GM23248 (cell line): ENCODE results near the gene BACE2. TPM values are rescaled to one million over a fixed set of nuclear protein-coding genes. Genes with fewer than 3 reads are reported as not detected.

Experiments
- DNase-seq: peaks from one replicate; pipeline ENCODE4 v3.0.0-alpha.2; 2015
- H2AFZ ChIP-seq: fragments of 200-600 bp; sonication (generic); 2 replicates; pipeline ENCODE4 v1.6.1; 2016; ENCODE audit warnings: antibody characterized with exemption
- H3F3A ChIP-seq: fragments of 200-600 bp; sonication (generic); 2 replicates; pipeline ENCODE4 v1.6.1; 2016; ENCODE audit warnings: mild to moderate bottlenecking, antibody characterized with exemption, mixed run types; ENCODE audit not compliant: insufficient read depth
- H3K27ac ChIP-seq: fragments of 200-600 bp; sonication (generic); 2 replicates; pipeline ENCODE4 v1.5.1; 2016; ENCODE audit warnings: mild to moderate bottlenecking
- H3K27me3 ChIP-seq: fragments of 200-600 bp; sonication (generic); replicated peaks from 2 replicates; pipeline ENCODE4 v1.6.1; 2016; ENCODE audit warnings: mild to moderate bottlenecking; ENCODE audit not compliant: insufficient read depth
- H3K36me3 ChIP-seq: fragments of 200-600 bp; sonication (generic); 2 replicates; pipeline ENCODE4 v1.6.1; 2016; ENCODE audit warnings: low read depth, mild to moderate bottlenecking
- H3K4me1 ChIP-seq: fragments of 200-600 bp; sonication (generic); 2 replicates; pipeline ENCODE4 v1.6.1; 2016; ENCODE audit warnings: mild to moderate bottlenecking; ENCODE audit not compliant: insufficient read depth
- H3K4me2 ChIP-seq: fragments of 200-600 bp; sonication (generic); one replicate; pipeline ENCODE4 v1.6.1; 2016; ENCODE audit warnings: mild to moderate bottlenecking; ENCODE audit not compliant: unreplicated experiment
- H3K4me3 ChIP-seq: fragments of 200-600 bp; sonication (generic); 2 replicates; pipeline ENCODE4 v1.5.1; 2016; ENCODE audit warnings: mild to moderate bottlenecking
- H3K79me2 ChIP-seq: fragments of 200-600 bp; sonication (generic); 2 replicates; pipeline ENCODE4 v1.6.1; 2016; ENCODE audit warnings: mild to moderate bottlenecking; ENCODE audit not compliant: insufficient read depth
- H3K9ac ChIP-seq: fragments of 200-600 bp; sonication (generic); 2 replicates; pipeline ENCODE4 v1.6.1; 2016; ENCODE audit warnings: mild to moderate bottlenecking
- H3K9me2 ChIP-seq: fragments of 200-600 bp; sonication (generic); 2 replicates; pipeline ENCODE4 v1.6.1; 2016; ENCODE audit warnings: mixed run types, mild to moderate bottlenecking, moderate library complexity; ENCODE audit not compliant: insufficient read depth
- H3K9me3 ChIP-seq: fragments of 200-600 bp; sonication (generic); one replicate; pipeline ENCODE4 v1.6.1; 2017; ENCODE audit warnings: low read depth
- H4K20me1 ChIP-seq: fragments of 200-600 bp; sonication (generic); 2 replicates; pipeline ENCODE4 v1.6.0; 2016; ENCODE audit not compliant: insufficient read depth
- EZH2 ChIP-seq: fragments of 200-600 bp; sonication (generic); IDR thresholded peaks from 2 replicates; pipeline ENCODE4 v1.6.1; 2018; ENCODE audit warnings: antibody characterized with exemption, mild to moderate bottlenecking; ENCODE audit not compliant: insufficient read depth, poor library complexity, severe bottlenecking
- EZH2phosphoT487 ChIP-seq: fragments of 200-600 bp; sonication (generic); IDR thresholded peaks from 2 replicates; pipeline ENCODE4 v1.6.1; 2018; ENCODE audit warnings: antibody characterized with exemption, moderate library complexity, mild to moderate bottlenecking, low read depth; ENCODE audit not compliant: insufficient read depth
- WGBS, 2 experiments: methylation state at CpG; one replicate each; pipeline ENCODE4 v1.1.6; 2015 to 2017; ENCODE audit warnings: low lambda C conversion rate in 2 of 2, low coverage in 1 of 2; ENCODE audit errors: missing lambda C conversion rate in 2 of 2; 5-methylcytosine and 5-hydroxymethylcytosine counted together
- in situ Hi-C: fragments of 300-500 bp; cut with MboI; formaldehyde crosslinking; loops from 2 replicates; pipeline ENCODE4 v1.15.0; 2020
- polyA plus RNA-seq: library from polyadenylated mRNA; unstranded; fragments of >200 nt; fragmentation: Nextera tagmentation; extraction: Ambion mirVana; gene quantifications from 2 replicates; pipeline ENCODE4 v1.2.1, GENCODE V29; 2016
- total RNA-seq: library from RNA; depleted of rRNA; stranded (reverse); fragments of >200 nt; shearing (Covaris generic); gene quantifications from 2 replicates; pipeline ENCODE4 v1.2.3, GENCODE V29; 2014

BACE2 gene
- total and polyA plus RNA-seq, 2 experiments from 2014 or later: 69.5 to 97.8 TPM

DNA sequence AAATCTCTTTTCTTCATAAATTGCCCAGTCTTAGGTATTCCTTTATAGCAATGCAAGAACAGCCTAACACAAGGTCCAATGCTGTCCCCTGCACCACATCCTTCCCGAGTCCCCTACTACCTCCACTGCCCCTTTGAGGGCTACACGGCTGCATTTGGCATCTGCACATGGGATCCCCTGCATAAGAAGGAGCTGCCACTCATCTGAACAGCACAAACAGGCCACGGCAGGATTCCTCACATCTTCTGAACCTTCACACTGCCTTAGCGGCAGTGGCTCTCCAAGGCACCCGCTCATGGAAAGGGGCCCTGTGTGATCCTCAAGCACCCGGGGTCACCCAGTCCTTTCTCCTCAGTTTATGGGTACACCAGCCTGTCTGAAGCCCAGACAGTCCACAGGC, 29.2 kb upstream of the BACE2 start:
- Histone ChIP-seq H4K20me1 (no peaks in the 10 kb centered on the region), H3K4me3 (no peak overlapping the region), H3K4me1 (peaks cover 23% of the 10 kb centered on the region), H3K27me3 (0 out of 2 replicates have a peak, but pooled peaks cover 6% of the 10 kb centered on the region), H2AFZ (no peak overlapping the region), H3K36me3 (no peaks in the 10 kb centered on the region), H3K9me3 (no peaks in the 10 kb centered on the region), H3K79me2 (no peaks in the 10 kb centered on the region), H3K9ac (no peak overlapping the region), H3K9me2 (no peaks in the 10 kb centered on the region), H3K4me2 (no peak overlapping the region), H3K27ac (no peak overlapping the region), H3F3A (peaks cover 7% of the 10 kb centered on the region; the same call in 1 of the 2 replicates)
- WGBS, 2 experiments: 70 to 73% methylated on average over 6 of the region's 6 CpGs
- no peak for TF ChIP-seq EZH2phosphoT487
- TF ChIP-seq EZH2: no peak
- DNase-seq: no peak
- in situ Hi-C loops: no loop called here

DNA sequence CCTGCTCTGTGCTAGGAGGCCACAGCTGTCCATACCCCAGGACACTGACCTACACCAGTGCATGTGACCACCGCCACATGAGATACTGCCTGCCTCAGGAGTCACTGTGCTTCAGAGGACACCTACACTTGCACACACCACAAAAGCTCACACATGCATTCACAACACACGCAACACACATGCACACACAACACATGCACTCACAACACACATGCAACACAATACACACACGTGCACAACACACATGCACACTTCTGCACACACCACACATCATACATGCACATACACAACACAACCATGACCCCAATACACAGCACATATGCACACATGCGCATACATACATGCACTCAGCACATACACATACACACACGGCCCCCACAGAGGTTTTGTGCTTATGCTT, 28.7 kb upstream of the BACE2 start:
- Histone ChIP-seq H3K4me3 (no peak overlapping the region), H3K27me3 (0 out of 2 replicates have a peak, but pooled peaks cover 6% of the 10 kb centered on the region), H4K20me1 (no peaks in the 10 kb centered on the region), H3F3A (peaks cover 7% of the 10 kb centered on the region; the same call in 1 of the 2 replicates), H3K79me2 (no peaks in the 10 kb centered on the region), H3K9me3 (no peaks in the 10 kb centered on the region), H3K4me1 (peaks cover 20% of the 10 kb centered on the region), H3K4me2 (no peak overlapping the region), H2AFZ (no peak overlapping the region), H3K9ac (no peak overlapping the region), H3K9me2 (no peaks in the 10 kb centered on the region), H3K36me3 (no peaks in the 10 kb centered on the region), H3K27ac (no peak overlapping the region)
- in situ Hi-C loops: no loop called here
- TF ChIP-seq EZH2phosphoT487: no peak
- no peak for TF ChIP-seq EZH2
- WGBS, 2 experiments: 59 to 66% methylated on average over 5 of the region's 5 CpGs
- DNase-seq: no peak

GRCh38 chr21:41139951-41140350, 28.0 kb upstream of the BACE2 start:
- no peak overlapping the region for H2AFZ ChIP-seq
- H3K4me1 ChIP-seq: peaks cover 20% of the 10 kb centered on the region
- H3K4me3 ChIP-seq: no peak overlapping the region
- no peak for TF ChIP-seq EZH2phosphoT487
- no peak for TF ChIP-seq EZH2
- WGBS, 2 experiments: 82 to 84% methylated on average over 12 of the region's 12 CpGs
- H3K9me3 ChIP-seq: no peaks in the 10 kb centered on the region
- no peaks in the 10 kb centered on the region for H3K36me3 ChIP-seq
- H3K79me2 ChIP-seq: no peaks in the 10 kb centered on the region
- H3K27ac ChIP-seq: no peak overlapping the region
- DNase-seq: no peak
- H3F3A ChIP-seq: peaks cover 7% of the 10 kb centered on the region; the same call in 1 of the 2 replicates
- H3K9ac ChIP-seq: no peak overlapping the region
- H3K9me2 ChIP-seq: no peaks in the 10 kb centered on the region
- in situ Hi-C loops: no loop called here
- no peaks in the 10 kb centered on the region for H4K20me1 ChIP-seq
- no peak overlapping the region for H3K4me2 ChIP-seq
- 0 out of 2 replicates have a peak, but pooled peaks cover under 1% of the 10 kb centered on the region for H3K27me3 ChIP-seq

GRCh38 chr21:41141031-41141457, 26.9 kb upstream of the BACE2 start:
- TF ChIP-seq EZH2 (no peak), EZH2phosphoT487 (no peak)
- Histone ChIP-seq H3K27ac (peak overlapping the region; percentile 65), H3K9ac (0 out of 2 replicates have a peak overlapping the region, but pooled peaks have one; percentile 16), H3K9me3 (no peaks in the 10 kb centered on the region), H3K4me3 (peak overlapping the region; percentile 39; the same call in 1 of the 2 replicates), H3K4me1 (peaks cover 20% of the 10 kb centered on the region), H2AFZ (no peak overlapping the region), H4K20me1 (no peaks in the 10 kb centered on the region), H3K9me2 (no peaks in the 10 kb centered on the region), H3K79me2 (no peaks in the 10 kb centered on the region), H3F3A (peaks cover 7% of the 10 kb centered on the region; the same call in 1 of the 2 replicates), H3K27me3 (no peaks in the 10 kb centered on the region), H3K36me3 (no peaks in the 10 kb centered on the region), H3K4me2 (peak overlapping the region; percentile 82)
- DNase-seq: peak; percentile 51
- WGBS, 2 experiments: 25 to 35% methylated on average over 2 of the region's 2 CpGs
- in situ Hi-C loops: no loop called here
